HL-60 (cell line): ENCODE data around the gene TNFRSF21.
"Not testable (repeated sequence)": the region's sequence is repeated elsewhere in the genome, so short reads cannot be mapped to it uniquely, and the experiment has no call there.

Source experiments
- DNase-seq, 2 experiments: peaks; one replicate each; pipeline ENCODE4 v3.0.0-alpha.2; 2010 to 2020; ENCODE audit warnings: low read depth in 1 of 2, low spot score in 1 of 2
- H3K27ac ChIP-seq: fragments of 250-450 bp; sonication (Bioruptor Pico); replicated peaks from 2 replicates; pipeline ENCODE4 v1.5.1; 2020; ENCODE audit warnings: mild to moderate bottlenecking, moderate library complexity
- H3K27me3 ChIP-seq: fragments of 250-450 bp; sonication (Bioruptor Pico); 2 replicates; pipeline ENCODE4 v1.5.1; 2021; ENCODE audit warnings: mild to moderate bottlenecking, moderate library complexity; ENCODE audit not compliant: insufficient read depth, poor library complexity, severe bottlenecking
- H3K4me3 ChIP-seq: replicated peaks from 2 replicates; pipeline ENCODE4 v1.5.1; 2011; ENCODE audit warnings: mild to moderate bottlenecking, control low read depth, low read length; ENCODE audit not compliant: insufficient read depth
- GABPA ChIP-seq: IDR thresholded peaks from 2 replicates; pipeline ENCODE4 v1.6.1; 2012; ENCODE audit warnings: low read depth
- POLR2AphosphoS5 ChIP-seq: IDR thresholded peaks from 2 replicates; pipeline ENCODE4 v1.6.1; 2012; ENCODE audit warnings: low read depth
- REST ChIP-seq: IDR thresholded peaks from 2 replicates; pipeline ENCODE4 v1.6.1; 2012; ENCODE audit warnings: low read depth; ENCODE audit not compliant: insufficient replicate concordance
- SPI1 ChIP-seq: IDR thresholded peaks from 2 replicates; pipeline ENCODE4 v1.6.1; 2012; ENCODE audit warnings: low read depth, mild to moderate bottlenecking, borderline replicate concordance
- TF ChIP-seq, protein P1 (sequence below): IDR thresholded peaks from one replicate; pipeline ENCODE4 v1.5.1; 2011; ENCODE audit warnings: low read length, control low read depth, inconsistent platforms; ENCODE audit not compliant: insufficient read depth

The TNFRSF21 gene

GRCh38 chr6:47277702-47278101 lies 32.0 kb downstream of the TNFRSF21 start:
- DNase-seq = no peak
- H3K4me3 ChIP-seq = no peak overlapping the region
- TF ChIP-seq REST = no peak
- TF ChIP-seq, protein P1, sequence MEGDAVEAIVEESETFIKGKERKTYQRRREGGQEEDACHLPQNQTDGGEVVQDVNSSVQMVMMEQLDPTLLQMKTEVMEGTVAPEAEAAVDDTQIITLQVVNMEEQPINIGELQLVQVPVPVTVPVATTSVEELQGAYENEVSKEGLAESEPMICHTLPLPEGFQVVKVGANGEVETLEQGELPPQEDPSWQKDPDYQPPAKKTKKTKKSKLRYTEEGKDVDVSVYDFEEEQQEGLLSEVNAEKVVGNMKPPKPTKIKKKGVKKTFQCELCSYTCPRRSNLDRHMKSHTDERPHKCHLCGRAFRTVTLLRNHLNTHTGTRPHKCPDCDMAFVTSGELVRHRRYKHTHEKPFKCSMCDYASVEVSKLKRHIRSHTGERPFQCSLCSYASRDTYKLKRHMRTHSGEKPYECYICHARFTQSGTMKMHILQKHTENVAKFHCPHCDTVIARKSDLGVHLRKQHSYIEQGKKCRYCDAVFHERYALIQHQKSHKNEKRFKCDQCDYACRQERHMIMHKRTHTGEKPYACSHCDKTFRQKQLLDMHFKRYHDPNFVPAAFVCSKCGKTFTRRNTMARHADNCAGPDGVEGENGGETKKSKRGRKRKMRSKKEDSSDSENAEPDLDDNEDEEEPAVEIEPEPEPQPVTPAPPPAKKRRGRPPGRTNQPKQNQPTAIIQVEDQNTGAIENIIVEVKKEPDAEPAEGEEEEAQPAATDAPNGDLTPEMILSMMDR = no peak
- no peak overlapping the region for H3K27ac ChIP-seq
- H3K27me3 ChIP-seq = no peaks in the 10 kb centered on the region

GRCh38 chr6:47276377-47276776 lies 33.3 kb downstream of the TNFRSF21 start:
- TF ChIP-seq POLR2AphosphoS5 = no peak
- TF ChIP-seq REST = no peak
- TF ChIP-seq, protein P1 = no peak
- no peak for TF ChIP-seq SPI1
- no peak for TF ChIP-seq GABPA
- Histone ChIP-seq H3K27me3 (no peaks in the 10 kb centered on the region), H3K27ac (no peak overlapping the region), H3K4me3 (no peak overlapping the region)
- DNase-seq = no peak

GRCh38 chr6:47275640-47276039 lies 34.1 kb downstream of the TNFRSF21 start:
- no peak overlapping the region for H3K4me3 ChIP-seq
- no peak overlapping the region for H3K27ac ChIP-seq
- TF ChIP-seq, protein P1 = no peak
- TF ChIP-seq REST (no peak), POLR2AphosphoS5 (no peak), SPI1 (no peak), GABPA (no peak)
- no peak for DNase-seq
- H3K27me3 ChIP-seq = no peaks in the 10 kb centered on the region

DNA sequence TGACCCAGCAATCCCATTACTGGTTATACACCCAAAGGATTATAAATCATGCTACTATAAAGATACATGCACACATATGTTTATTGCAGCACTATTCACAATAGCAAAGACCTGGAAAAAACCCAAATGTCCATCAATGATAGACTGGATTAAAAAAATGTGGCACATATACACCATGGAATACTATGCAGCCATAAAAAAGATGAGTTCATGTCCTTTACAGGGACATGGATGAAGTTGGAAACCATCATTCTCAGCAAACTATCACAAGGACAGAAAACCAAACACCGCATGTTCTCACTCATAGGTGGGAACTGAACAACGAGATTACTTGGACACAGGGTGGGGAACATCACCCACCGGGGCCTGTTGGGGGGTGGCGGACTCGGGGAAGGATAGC lies 34.6 kb downstream of the TNFRSF21 start:
- not testable (repeated sequence) for H3K4me3 ChIP-seq, H3K27ac ChIP-seq, DNase-seq, H3K27me3 ChIP-seq
